Activated CD4-positive, alpha-beta T cell treated with anti-CD3 and anti-CD28 coated beads for 4 hours (primary cell): Measurements from ENCODE around the gene TPD52L2.

Experiments
- DNase-seq, 2 donors: peaks; one replicate each; pipeline ENCODE4 v3.0.0-alpha.2; 2020

The TPD52L2 gene

DNA sequence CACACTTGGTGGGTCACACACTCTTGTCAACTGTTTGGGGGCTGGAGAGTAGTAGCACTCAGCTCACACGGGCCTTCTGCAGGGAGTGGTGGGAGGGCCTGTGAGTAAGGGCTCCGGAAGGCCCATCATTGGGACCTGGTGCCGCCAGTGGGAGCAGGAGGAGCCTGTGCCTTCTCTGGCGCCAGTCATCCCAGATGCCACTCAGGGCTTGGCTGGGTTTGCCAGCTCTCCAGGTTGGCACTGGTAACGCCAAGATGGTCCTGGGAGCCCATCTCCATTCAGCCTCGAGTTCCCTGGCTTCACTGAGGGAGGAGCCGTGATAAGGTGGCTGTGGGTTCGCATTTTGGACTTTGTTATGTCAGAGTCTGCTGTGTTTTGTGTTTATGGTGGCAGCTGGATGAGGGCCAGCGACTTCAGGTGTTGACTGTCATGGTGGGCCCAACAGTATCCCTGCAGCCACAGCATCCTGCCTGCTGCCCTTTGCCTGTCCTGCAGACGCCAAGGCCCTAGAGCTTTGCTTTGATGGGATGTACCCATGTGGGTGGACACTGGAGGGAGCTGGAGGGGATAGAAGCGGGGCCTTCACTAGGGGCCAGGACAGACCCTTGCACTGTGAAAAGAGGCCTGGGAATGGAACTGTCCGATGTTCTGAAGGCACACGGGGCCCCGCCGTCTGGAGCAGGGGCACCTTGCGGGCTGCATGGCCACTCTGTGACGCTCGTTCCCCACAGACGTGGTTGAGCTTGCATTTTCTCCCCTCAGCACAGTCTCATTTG lies 16.6 kb downstream of the TPD52L2 start:
- DNase-seq: no peak

DNA sequence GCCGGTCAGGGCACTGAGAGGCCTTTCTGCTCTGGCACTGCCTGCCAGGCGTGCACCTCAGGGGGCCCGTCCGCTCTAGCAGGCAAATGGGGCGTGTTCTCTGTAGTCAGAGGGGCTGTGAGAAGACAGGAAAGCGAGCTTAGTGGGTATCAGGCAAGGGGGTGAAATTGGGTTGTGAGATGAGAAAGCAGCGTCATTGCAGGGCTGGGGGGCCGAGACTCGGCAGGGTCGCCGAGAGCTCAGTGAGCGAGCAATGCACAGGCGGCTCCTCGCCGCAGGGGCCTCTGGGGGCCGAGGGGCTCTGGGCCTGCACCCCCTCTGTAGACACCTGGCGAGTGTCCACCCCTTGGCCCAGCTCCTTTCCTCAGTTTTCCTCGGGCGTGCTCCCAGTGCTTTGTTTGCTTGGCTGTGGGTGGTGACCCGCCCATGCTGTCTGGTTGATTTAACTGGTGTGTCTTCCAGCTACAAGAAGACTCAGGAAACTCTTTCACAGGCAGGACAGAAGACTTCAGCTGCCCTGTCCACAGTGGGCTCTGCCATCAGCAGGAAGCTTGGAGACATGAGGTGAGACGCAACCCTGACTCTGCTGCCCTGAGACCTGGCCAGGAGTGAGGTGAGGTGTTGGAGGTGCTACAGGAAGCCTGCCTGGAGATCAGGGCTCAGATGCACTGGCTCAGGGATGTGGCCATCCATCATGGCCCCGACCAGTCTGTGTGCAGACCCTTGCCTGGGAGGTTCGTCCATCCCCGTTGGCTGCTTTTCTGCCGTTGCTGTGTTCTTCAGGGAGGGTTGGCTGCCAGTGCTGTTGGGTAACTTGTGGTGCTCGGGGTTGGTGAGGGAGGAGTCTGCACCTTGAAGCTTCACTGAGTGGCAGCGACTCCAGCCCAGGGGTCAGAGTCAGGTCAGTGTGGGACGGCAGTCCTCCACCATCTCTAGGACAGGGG lies 17.5 kb downstream of the TPD52L2 start:
- no peak for DNase-seq

DNA sequence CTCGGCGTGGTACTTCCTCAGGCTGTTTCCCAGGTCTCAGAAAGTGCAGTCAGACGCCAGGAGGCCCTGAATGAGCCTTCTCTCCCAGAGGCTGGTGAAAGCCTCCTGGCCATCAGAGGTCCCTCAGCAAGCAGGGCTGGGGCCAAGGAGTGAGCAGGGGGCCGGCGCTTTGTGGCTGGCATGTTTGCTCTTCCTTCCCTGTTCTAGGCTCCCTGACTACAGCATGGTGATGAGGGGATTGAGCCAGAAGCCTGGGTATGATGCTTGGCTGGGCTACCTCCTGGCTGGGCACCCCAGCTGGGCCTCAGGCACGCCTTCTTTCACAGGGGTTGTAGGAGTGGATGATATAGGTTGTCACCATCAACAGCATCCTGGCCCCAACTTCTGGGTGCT lies 18.1 kb downstream of the TPD52L2 start:
- no peak for DNase-seq

DNA sequence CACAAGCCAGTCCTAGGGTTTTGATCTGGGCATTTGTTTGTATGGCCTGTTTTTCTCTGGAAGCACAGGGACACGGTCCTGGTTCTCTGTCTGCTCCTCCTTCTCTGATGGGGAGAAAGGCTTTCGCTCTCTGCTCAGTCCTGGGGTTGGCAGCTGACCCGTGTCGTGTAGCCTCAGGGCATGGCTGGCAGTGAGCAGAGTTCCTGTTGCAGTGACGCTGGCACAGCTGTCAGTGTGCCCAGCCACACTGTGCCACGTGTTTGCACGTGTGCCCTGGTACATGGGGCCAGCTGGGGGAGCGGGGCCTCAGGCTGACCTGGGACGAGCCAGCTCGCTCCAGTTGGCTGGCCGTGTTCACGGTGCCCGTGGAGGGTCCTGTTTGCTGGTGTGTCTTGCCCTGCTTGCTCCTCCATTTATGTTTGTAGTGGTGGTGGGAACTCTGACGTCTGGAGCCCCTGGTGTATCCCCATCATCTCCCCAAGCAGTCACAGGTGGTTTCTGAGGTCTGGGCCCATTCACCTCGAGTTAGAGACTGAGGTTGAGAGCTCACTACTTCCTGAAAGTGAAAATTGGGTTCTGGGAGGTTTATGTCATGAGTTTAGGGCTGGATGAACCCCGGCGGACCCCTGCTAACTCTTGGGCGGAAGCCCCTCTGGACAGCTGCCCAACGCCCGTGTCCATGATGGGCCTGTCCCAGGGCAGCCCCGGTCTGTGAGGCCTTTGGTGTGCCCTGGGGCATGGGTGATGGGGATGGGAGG lies 19.6 kb downstream of the TPD52L2 start:
- DNase-seq: no peak

DNA sequence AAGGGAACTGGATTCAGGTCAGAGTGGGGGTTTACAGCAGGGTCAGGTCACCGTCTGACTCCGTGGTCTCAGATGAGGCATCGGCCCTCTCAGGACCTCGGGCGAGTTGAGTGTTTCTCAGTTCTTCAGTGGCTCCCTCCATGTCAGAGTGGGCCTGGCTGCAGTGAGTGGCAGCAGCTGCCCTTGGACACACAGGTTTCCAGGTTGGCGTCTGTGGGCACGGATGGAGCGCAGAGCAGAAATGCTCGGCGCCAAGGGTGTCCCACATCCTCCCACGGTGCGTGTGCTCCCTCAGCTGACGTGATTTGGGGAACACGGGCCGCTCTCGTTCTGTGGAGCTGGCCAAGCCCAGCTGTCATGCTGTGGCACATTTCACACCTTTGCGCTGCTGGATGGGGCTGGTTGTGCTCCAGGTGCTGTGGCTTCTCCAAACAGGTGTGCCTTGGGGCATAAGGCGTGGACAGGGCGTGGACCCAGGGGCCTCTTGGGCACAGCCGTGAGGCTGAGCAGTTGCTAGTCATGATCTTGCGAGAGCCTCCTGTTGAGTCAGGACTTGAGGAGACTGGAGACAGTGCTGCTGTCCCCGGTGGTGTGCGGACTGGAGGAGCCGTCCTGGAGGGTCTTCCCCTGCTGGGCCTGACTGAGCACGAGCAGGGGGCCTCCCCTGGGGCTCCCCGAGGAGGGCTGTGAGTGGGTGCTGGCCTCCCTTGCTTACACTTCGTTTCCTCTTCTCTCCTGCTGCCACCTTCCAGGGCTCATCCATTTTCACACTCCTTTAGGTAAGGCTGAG lies 20.4 kb downstream of the TPD52L2 start:
- no peak for DNase-seq

DNA sequence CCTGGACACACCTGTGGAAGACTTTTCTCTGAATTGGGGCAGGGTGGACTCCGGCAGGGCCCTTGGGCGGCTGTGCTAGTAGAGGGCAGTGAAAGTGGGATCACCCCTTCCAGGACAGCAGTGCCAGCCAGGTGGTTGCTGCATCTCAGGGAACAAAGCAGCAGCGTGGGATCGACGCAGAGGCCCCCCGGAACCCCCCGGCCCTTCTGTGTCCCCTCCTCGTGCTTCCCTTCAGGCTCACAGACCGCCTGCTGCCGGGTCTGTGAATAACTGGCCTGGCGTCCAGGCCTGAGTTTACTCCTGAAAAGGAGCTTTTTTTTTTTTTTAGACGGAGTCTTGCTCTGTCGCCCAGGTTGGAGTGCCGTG lies 21.0 kb downstream of the TPD52L2 start:
- no peak for DNase-seq

DNA sequence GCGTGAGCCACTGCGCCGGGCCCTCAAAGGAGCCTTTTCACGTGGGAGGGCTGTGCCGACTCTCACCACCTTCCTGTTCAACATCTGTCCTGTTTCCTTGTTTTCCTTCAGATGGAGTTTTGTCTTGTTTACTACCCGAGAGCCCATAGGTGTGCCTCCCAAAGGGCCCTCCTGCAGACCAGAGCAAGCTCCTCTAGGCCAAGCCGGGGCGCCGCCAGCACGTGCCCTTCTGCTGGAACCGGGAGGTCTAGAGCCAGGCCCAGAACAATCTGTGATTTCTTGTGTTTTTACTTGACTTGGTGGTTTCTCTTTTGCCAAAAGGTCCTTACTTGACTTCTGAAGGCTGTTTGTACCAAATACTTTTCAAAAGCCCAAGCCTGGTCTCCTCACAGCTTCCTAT lies 21.9 kb downstream of the TPD52L2 start:
- DNase-seq: no peak

DNA sequence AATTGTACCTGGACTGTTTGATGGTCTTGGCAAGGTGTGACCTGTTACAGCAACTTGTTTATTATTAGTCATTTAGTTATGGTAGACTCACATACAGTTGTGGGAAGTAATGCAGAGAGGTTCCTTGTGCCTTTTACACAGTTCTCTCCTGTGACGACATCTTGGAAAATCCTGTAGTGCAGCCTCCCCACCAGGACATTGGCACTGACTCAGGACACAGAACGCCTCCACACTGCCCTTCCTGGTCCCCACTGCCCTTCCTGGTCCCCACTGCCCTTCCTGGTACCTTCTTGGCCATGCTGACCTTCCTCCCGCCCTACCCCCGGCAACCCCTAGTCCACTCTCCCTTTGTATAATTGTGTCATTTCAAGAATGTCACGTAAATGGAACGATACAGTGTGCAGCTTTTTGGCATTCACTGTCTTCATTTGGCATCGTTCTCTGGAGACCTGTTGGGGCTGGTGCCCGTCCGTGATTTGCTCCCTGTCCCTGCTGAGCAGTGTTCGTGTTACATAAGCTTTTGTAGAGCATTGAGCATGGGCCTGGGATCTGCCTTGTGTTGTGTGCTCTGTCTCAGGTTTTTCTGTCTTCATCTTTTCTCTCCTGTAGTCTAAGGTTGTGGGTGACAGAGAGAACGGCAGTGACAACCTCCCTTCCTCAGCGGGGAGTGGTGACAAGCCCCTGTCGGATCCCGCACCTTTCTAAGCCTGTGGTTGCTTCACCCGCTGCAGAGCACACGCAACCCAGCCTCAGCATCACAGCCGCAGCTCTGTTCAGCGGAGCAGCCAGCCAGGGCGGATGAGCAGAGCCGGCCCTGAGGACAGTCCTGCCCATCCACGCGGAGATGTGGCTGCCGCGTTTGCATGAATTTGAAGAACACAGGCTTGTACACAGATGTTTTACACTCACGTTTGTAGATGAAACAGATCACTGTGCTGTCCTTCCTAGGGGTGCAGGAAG lies 24.5 kb downstream of the TPD52L2 start:
- DNase-seq: no peak

DNA sequence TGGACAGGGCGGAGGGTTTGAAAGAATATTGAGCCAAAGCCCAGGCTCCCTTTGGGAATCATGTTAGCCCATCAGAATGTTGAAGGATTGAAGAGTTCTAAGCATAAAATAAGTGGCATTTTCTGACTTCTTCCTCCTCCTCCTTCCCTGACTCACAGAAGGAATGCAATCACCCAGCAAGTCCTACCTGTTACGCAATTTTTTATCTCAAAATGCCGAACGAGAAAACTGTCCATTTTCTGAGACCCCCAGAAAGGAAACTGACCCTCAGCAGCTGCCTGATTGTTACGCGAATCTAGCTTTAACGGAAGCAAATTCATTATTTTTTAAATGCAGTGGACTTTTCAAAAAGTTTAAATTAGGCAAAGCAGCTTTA lies 25.1 kb downstream of the TPD52L2 start:
- no peak for DNase-seq

DNA sequence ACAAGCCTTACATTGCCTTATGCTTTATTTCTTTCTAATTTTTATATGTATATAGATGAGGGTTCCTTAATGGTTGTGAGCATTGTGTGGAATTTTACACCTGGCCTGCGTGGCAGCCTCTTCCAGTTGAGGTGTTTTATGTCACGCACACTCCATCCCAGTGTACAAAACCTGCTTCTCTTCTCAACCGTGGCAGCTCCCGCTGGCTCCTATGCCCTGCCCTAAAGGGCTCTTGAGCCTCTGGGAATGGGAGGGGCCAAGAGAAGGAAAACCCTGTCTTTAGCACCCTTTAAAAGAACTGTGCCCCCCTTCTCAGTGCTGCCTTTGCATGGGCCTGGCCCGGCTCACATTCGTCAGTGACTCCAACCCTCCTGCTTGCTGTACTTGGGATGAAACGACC lies 25.5 kb downstream of the TPD52L2 start:
- DNase-seq: no peak

DNA sequence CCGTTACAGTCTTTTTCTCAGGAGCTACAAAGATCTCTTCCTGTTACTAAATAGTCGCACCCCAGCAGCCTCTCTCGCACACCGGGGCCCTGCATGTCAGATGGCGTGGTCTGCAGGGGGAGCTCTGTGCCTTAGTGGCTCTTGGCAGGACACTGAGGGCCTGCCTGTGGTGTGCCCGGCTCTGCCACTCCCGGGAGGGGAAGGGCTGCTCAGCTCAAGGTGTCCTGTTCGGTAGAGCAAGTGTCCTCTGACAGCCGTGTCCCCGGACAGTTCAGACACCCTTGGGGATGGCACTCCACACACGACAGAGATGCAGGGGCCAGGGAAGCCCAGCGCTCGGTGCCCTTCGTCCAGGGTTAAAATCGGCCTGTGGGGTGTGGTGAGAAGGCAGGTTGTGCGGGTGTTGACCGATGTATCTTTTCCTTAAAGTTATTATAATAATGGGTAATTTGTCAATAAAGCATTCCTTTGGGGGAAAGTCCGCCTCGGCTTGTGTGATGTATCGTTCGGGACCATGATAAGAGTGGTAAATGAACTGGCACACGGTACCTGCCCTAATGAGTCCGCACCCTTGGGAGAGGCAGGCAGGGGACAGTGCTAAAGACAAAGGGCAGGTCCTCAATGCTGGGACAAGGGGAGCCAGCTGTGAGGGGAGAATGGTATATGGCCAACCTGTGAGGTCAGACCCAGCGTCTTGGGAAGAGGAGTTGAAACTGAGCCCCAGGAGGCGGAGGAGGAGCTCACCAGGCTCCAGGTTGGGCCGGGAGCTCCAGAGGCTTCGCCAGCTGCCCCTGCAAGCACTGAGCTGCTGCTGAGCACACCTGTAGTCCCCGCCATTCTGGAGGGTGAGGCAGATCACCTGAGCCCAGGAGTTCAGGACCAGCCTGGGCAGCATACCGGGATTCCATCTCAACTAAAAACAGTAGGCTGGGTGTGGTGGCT lies 26.3 kb downstream of the TPD52L2 start:
- DNase-seq: no peak

DNA sequence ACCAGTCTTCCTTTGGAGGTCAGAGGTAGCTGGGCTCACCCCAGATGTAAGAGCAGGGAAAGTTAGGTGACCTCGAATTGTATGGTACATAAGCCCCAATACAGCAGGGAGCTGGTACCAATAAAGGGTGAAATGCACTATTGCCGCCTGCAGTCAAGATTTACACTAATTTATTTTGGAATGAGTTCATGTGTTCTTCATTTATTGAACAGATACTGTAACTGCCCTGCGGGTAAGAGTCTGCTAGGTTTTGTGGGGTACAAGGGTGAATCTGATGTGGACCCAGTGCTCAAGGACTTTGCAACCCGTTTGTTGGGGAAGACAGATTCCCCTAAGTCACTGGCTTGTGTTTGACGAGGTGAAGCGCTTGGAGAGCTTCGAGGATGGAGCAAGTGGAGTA lies 27.3 kb downstream of the TPD52L2 start:
- DNase-seq: no peak

DNA sequence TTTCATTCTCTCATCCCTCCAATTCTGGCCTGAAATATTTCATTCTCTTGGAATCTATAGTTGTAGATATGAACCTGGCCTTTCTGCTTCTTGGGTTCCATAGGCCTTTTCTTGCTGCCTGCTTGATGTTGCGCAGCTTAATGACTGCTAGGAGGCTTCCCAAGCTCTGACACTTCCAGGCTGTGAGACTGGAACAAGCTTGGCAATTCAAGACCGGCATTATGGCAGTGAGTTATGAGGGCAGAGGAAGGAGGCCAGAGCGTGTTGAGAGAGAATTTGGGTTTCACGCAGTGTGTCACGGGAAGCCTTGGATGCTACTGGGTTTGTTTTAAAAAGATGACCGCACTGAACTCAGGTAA lies 28.9 kb downstream of the TPD52L2 start:
- DNase-seq: no peak

DNA sequence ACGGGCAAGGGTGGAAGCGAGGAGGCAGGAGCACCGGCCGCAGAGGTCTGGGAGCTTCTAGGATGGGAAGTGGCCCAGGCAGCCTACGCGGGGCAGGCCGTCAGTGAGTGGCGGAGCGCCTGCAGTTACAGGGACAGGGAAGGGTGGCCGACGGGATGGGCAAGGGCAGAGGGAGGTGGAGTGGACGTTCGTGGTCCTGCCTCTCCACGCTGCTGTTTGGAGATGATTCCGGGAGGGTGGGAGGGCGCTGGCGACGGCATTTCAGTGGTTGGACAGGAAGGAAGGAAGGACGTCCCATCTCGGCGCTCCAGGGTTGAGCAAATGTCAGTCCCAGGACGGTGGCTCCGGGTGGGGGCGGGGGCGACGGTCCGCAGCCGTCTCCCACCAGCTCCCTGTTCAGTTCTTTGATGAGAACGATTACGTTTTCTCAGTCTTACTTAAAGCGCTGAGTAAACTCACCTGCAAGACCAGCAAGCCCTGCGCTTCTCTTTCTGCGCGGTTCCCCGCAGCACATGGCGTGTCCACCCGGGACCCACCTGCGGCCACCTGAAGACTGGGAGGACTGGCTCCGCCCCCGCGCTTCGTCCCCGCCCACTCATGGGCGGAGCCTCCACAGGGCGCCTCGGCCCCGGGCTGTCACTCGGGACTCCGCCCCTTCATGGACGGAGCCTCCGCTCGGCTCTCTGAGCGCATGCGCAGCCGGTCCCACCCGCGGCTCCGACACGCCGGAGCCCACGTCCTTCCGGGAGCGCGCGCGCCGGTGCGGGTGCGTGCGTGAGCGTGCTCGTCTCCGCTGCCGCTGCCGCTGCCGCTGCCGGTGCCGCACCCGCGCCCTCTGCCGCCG lies 29.5 kb downstream of the TPD52L2 start, which contains the start of gene DNAJC5:
Gene DNAJC5, plus strand, starts transcription at position 769 of the 844 bp plus-strand sequence. CDS start 33,220 bp downstream, outside the sequence.
- DNase-seq: peak; percentile 95 to 96

DNA sequence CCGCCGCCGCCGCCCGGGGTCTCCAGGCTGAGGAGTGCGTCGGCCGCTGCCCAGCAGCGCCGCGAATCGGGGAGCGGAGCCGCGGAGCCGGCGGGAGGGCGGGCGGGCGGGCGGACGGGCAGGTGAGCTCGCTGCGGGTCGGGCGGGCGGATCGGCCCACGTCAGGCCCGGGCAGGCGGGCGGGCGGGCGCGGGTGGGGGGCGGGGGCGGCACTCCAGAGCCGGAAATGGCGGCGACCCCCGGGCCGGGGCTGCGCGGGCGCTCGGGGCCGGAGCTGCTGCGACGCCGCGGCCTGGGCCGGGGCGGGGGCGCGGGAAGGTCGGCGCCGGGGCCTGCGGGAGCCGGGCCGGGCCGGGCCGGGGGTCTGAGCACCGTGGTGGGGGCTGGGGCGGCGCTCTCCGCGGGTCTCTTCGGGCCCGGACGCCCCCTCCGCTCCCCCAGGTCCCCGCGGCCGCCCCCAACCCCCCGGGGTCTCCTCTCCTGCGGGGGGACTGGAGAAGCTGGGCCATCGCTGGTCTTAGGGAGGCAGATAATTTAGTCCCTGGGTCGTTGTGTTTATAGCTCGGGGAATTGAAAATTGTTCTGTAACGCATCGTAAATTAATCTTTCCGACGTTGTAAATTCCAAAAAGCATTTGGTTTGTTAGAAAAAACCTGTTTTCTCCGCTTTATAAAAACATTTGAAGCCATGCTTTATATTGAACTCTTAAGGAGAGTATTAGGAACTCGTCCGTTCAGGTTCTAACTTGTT lies 30.3 kb downstream of the TPD52L2 start:
- no peak for DNase-seq

DNA sequence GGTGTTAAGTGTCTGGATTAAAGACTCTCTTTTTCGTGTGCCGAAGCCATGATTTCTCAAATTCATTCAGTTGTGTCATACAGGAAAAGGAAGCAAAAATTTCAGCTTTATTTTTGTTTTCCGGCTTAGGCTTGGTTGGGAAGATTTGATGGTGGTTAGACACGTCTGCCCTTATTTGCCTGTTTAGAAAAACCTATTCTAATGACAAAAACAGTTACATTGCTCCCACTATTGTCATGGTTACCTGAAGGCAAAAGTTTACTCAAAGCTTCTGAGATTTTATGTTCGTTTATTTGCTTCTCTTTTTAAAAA lies 30.8 kb downstream of the TPD52L2 start:
- DNase-seq: no peak

DNA sequence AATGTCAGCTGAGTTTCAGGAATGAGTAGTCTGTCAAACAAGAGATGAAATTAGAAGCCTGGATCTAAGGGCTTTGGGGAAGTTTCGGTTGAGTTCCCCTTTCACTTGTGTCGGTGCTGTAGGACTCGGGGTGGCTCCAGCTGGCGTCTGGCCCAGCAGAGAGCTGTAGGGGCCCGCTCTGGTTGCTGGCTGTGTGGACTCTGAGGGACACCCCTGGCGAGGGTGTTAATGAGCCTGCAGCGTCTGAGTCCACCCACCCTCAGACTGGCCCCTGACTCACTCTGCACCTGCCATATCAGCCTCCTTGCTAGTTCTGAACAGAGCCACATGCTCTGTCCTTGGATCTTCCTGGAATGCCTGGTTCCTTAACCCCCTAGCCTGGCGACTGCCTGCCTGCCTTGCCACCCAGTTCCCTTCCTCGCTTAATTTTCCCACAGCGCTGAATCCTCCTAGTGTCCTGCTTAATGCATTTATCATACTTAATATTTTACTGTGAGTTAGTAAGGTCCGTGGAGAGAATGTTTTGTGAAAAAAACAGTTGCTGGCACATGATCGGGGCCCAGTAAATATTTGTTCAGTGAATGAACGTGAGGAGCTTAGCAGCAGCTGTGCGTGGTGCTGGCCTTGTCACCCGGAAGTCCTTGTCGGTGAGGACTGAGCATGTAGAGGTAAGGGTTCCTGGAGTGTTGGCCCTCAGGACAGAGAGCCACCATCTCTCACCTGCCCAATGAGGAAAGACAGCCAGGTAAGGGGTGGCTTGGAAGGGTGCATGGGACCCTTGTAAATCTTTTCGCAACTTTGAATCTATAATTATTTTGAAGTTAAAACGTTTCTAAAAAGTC lies 31.4 kb downstream of the TPD52L2 start:
- peak in 1 of 2 donors; percentile 13 for DNase-seq
